Measurements from ENCODE around the gene SPEM1. TPM values are rescaled to one million over a fixed set of nuclear protein-coding genes. Genes with fewer than 3 reads are reported as not detected.

Gene SPEM1
- total RNA-seq, 2 donors from 2014 or later: not detected

- intact Hi-C loops (cut with DNase I): no loop called here
Measured at GRCh38 chr17:7426896-7427489, 6.9 kb downstream of the SPEM1 start.

DNA sequence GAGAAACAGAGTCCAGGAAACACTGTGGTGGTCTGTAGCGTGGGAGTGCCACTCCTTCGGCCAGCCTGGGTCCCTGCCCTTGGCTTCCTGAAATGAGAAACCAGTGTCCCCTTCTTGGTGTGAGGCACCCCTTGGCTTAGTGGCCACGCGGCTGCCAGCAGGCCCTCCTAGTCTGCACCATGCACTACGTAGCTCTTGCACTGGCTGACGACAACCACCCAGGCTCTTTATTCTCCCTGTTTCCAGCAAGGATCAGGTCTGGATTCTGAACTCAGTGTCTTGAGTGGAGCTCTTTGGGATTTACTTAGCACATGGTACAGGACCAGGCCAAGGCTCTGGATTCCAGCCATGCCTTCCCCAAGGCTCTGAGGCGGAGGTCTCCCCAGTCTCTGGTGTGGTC, 7.4 kb downstream of the SPEM1 start:
- intact Hi-C loops (cut with DNase I): no loop called here

More at GRCh38 chr17:7426896-7427489, 6.9 kb downstream of the SPEM1 start:
- Histone ChIP-seq H3K36me3 (replicated peaks in 1 of 2; ENCODE audit: insufficient read depth in 1 of 2, low read depth in 2 of 2) (no peaks in the 10 kb centered on the region), H3K27ac (no peak overlapping the region), H3K27me3 (no peaks in the 10 kb centered on the region), H3K4me3 (no peak overlapping the region), H3K4me1 (no peaks in the 10 kb centered on the region), H3K9me3 (no peaks in the 10 kb centered on the region)
- ATAC-seq: peak; percentile 19
- TF ChIP-seq POLR2A (IDR thresholded peaks at IDR 0.05): no peak
- TF ChIP-seq, protein P1, sequence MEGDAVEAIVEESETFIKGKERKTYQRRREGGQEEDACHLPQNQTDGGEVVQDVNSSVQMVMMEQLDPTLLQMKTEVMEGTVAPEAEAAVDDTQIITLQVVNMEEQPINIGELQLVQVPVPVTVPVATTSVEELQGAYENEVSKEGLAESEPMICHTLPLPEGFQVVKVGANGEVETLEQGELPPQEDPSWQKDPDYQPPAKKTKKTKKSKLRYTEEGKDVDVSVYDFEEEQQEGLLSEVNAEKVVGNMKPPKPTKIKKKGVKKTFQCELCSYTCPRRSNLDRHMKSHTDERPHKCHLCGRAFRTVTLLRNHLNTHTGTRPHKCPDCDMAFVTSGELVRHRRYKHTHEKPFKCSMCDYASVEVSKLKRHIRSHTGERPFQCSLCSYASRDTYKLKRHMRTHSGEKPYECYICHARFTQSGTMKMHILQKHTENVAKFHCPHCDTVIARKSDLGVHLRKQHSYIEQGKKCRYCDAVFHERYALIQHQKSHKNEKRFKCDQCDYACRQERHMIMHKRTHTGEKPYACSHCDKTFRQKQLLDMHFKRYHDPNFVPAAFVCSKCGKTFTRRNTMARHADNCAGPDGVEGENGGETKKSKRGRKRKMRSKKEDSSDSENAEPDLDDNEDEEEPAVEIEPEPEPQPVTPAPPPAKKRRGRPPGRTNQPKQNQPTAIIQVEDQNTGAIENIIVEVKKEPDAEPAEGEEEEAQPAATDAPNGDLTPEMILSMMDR (IDR thresholded peaks at IDR 0.05): no peak
- 84 to 87% methylated on average over 19 to 24 of the region's 29 CpGs for WGBS, 2 donors
- DNase-seq: no peak

GRCh38 chr17:7428557-7428956, 8.4 kb downstream of the SPEM1 start, which contains the start of gene SPEM3:
TSS of gene SPEM3 (plus strand) at chr17:7428857. CDS start at chr17:7428903, 46 bp downstream.
- Histone ChIP-seq H3K4me1 (no peaks in the 10 kb centered on the region), H3K9me3 (no peaks in the 10 kb centered on the region), H3K27ac (no peak within 1 kb of the TSS), H3K4me3 (no peak within 1 kb of the TSS), H3K36me3 (replicated peaks in 1 of 2; ENCODE audit: insufficient read depth in 1 of 2, low read depth in 2 of 2) (no peaks in the 10 kb centered on the region), H3K27me3 (no peaks in the 10 kb centered on the region)
- DNase-seq (no peak), ATAC-seq (no peak)
- TF ChIP-seq POLR2A (IDR thresholded peaks at IDR 0.05): no peak
- TF ChIP-seq, protein P1 (IDR thresholded peaks at IDR 0.05): no peak
- 40% methylated on average over 3 to 5 of the region's 5 CpGs for WGBS, 2 donors
- intact Hi-C loops (cut with DNase I): no loop called here

More for the DNA sequence above, 7.4 kb downstream of the SPEM1 start:
- Histone ChIP-seq H3K27ac (no peak overlapping the region), H3K27me3 (no peaks in the 10 kb centered on the region), H3K36me3 (replicated peaks in 1 of 2; ENCODE audit: insufficient read depth in 1 of 2, low read depth in 2 of 2) (no peaks in the 10 kb centered on the region), H3K4me1 (no peaks in the 10 kb centered on the region), H3K4me3 (no peak overlapping the region), H3K9me3 (no peaks in the 10 kb centered on the region)
- WGBS, 2 donors: 90% methylated on average over 6 to 7 of the region's 7 CpGs
- DNase-seq (no peak), ATAC-seq (peak; percentile 11)
- TF ChIP-seq, protein P1 (IDR thresholded peaks at IDR 0.05): no peak
- no peak for TF ChIP-seq POLR2A (IDR thresholded peaks at IDR 0.05)

DNA sequence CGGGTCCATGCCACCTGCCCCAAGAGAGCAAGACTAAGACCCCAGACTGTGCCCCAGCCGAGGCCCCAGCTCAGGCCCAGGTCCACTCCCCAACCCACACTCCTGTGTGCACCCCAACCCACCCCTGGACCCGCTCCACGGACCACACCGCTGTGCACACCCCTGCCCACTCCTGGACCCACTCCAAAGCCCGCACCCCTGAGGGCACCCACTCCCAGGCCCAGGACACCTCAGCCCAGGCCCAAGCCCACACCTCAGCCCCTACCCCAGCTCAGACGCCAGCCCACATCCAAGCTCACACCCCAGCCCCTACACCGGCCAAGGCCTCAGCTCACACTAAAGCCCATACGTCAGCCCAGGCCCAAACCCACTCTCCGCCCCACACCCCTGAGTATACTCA, 9.6 kb downstream of the SPEM1 start:
- Histone ChIP-seq H3K36me3 (replicated peaks in 1 of 2; ENCODE audit: insufficient read depth in 1 of 2, low read depth in 2 of 2) (no peaks in the 10 kb centered on the region), H3K4me1 (no peaks in the 10 kb centered on the region), H3K27me3 (no peaks in the 10 kb centered on the region), H3K9me3 (no peaks in the 10 kb centered on the region), H3K4me3 (no peak overlapping the region), H3K27ac (no peak overlapping the region)
- DNase-seq (no peak), ATAC-seq (no peak)
- intact Hi-C loops (cut with DNase I): no loop called here
- TF ChIP-seq, protein P1 (IDR thresholded peaks at IDR 0.05): no peak
- no peak for TF ChIP-seq POLR2A (IDR thresholded peaks at IDR 0.05)
- WGBS, 2 donors: 77 to 88% methylated on average over 9 to 10 of the region's 10 CpGs

DNA sequence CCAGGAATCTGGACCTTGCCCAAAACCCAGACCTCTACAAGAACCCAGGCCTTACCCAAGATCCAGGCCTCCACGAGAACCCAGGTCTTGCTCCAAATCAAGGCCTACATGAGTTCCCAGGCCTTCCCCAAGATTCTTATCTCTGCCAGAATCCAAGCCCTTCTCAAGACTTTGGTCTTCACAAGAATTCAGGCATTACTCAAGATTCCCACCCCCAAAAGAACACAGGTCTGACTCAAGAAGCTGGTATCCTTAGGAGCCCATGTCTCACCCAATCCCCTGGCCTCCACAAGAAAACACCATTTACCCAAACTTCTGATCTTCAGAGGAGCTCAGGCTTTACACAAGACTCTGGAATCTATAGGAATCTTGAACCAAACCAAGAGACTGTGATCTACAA, 11.1 kb downstream of the SPEM1 start:
- TF ChIP-seq, protein P1 (IDR thresholded peaks at IDR 0.05): no peak
- no peak for TF ChIP-seq POLR2A (IDR thresholded peaks at IDR 0.05)
- Histone ChIP-seq H3K4me3 (no peak overlapping the region), H3K27ac (no peak overlapping the region), H3K36me3 (replicated peaks in 1 of 2; ENCODE audit: insufficient read depth in 1 of 2, low read depth in 2 of 2) (no peaks in the 10 kb centered on the region), H3K27me3 (no peaks in the 10 kb centered on the region), H3K4me1 (peaks cover 9% of the 10 kb centered on the region), H3K9me3 (no peaks in the 10 kb centered on the region)
- ATAC-seq: no peak
- intact Hi-C loops (cut with DNase I): no loop called here
- WGBS, 2 donors: 71 to 100% methylated on average over 1 of the region's 1 CpG
- DNase-seq: no peak

Measured in body of pancreas (tissue), 4 donors.